Measurements from ENCODE around the gene SECISBP2.
A peak's percentile ranks its signal among the peaks of the same experiment; 100 is the strongest.
"Not testable (repeated sequence)": the region's sequence is repeated elsewhere in the genome, so short reads cannot be mapped to it uniquely, and the experiment has no call there.

SECISBP2 gene

GRCh38 chr9:89309608-89310474 lies 8.5 kb upstream of the SECISBP2 start:
- DNase-seq (ENCODE audit: low read depth), result no peak

GRCh38 chr9:89310475-89311345 lies 7.6 kb upstream of the SECISBP2 start, which contains the start of gene CKS2:
CKS2 (plus strand) TSS chr9:89311195; CDS start chr9:89311293, 98 bp downstream.
- peak; percentile 99 for DNase-seq (ENCODE audit: low read depth)

GRCh38 chr9:89311346-89312221 lies 6.7 kb upstream of the SECISBP2 start:
- DNase-seq (ENCODE audit: low read depth), result no peak

GRCh38 chr9:89312222-89312571 lies 6.1 kb upstream of the SECISBP2 start:
- DNase-seq (ENCODE audit: low read depth), result no peak

DNA sequence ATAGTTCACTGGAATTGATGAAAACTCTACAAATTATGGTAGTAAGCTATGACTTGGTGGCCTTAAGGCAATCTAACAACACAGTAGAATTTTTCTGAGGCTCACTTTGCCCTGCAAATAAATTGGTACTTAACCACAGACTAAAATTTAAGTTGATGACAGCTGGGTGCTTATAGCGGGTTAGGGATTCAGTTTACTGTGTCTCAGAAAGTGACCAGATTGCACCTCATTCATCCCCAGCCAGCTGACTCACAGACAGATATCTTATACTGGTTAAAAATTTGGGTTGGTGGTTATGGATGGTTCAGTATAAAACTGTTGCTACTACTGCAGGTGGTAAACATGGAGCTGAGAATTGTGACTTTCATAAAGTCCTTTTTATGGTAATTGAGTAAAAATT lies 4.5 kb upstream of the SECISBP2 start:
- no peak for DNase-seq (ENCODE audit: low read depth)

DNA sequence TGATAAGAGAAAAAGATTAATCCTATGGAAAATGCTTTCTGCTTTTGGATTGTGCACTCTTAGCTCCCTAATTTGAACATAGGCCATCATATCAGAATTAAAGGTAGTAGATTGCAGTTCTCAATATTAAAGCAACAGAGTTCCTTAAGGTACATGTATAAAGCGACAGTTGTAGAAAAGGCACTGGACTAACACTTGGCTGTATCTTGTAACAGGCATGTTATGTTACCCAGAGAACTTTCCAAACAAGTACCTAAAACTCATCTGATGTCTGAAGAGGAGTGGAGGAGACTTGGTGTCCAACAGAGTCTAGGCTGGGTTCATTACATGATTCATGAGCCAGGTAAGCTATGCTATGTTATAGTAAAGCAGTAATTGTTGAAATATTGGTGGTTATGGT lies 3.3 kb upstream of the SECISBP2 start:
- DNase-seq (ENCODE audit: low read depth), result no peak

- no peak for DNase-seq (ENCODE audit: low read depth)
Observed at GRCh38 chr9:89315482-89315881, 2.8 kb upstream of the SECISBP2 start.

DNA sequence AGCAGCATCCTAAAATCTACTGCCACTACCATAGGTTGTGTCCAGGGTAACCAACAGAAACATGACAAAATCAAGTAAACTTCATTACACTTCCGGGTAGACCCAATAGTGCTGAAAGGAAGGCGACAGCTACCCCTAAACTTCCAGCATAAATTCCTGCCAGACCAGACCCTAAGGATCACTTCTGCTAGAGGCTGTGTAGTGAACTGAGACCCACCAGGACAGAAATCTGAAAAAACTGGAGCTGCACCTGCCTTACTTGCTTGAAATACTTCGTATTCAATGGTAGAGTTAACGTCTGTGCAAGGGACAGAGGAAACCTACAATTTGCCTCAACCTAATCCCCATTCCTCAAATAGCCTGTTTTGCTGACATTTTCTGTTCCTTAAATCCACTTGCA lies 1.0 kb upstream of the SECISBP2 start:
- DNase-seq (ENCODE audit: low read depth), result no peak

DNA sequence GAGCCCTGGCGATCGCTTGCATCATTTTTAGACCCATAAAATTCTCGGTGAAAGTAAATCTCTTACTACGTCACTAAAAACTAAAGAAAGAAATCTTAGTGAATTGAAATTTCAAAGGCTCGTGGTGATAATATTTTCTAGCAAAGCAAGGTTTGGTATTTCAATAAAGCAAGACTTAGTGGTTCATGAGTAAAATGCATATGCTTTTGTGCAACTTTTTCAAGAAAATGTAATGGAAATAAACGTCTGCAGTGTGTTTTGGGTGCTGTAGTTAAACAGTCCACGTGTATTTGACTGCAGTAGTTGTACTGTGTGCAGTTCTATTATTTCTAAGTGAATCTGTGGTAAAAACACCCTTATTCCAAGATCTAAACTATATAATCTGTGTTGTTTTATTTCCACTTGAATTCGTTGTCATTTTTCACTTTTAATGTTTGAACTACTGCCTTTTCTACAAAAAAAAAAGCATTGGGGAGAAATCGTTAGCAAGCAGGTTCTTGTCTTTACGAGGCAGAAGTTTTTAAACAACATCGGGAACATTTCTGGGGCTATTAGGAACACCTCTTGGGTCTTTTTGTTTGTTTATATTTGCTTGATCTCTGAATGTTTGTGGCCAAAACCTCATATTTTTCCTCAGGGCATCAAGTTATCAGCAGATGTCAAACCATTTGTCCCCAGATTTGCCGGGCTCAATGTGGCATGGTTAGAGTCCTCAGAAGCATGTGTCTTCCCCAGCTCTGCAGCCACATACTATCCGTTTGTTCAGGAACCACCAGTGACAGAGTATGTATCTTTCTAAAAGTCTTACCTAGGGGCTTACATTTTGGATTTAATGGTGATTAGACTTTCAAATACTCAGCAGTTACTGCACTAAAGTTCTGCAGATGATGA lies 960 bp downstream of the SECISBP2 start:
- DNase-seq (ENCODE audit: low read depth), result no peak

GRCh38 chr9:89323390-89323789 lies 5.1 kb downstream of the SECISBP2 start:
- DNase-seq (ENCODE audit: low read depth), result no peak

GRCh38 chr9:89325733-89326132 lies 7.4 kb downstream of the SECISBP2 start:
- no peak for DNase-seq (ENCODE audit: low read depth)

DNA sequence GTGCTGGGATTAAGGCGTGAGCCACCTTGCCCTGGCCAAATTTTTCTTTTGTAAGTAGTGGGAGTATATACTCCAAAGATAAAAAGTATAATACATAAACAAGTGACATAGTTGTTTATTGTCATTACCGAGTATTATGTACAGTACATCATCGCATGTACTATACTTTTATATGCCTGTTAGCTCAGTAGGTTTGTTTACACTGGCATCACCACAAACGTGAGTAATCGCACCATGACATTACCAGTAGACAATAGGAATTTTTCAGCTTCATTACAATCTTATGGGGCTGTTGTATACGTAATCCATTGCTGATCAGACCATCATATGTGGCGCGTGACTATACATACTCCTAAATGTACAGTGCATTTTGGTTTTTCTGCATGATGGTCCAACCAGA lies 9.8 kb downstream of the SECISBP2 start:
- no peak for DNase-seq (ENCODE audit: low read depth)

DNA sequence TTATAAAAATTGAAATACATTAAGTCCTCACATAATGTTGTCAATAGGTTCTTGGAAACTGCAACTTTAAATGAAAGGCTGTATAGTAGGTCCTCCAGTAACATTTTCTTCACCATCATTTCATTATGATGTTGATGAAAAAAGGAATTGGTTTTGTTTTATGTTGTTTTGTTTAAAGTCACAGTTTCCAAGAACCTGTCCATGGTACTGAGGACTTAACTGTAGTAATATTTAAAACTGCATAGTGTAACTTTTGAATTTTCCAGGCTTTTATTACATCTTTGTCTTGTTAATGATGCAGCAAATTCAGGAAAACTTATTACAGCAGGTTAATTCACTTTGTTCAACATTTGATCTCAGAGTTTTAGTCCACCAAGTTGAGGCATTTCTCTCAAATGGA lies 11.6 kb downstream of the SECISBP2 start:
- DNase-seq (ENCODE audit: low read depth), result no peak

- no peak for DNase-seq (ENCODE audit: low read depth)
Observed at GRCh38 chr9:89330513-89330912, 12.2 kb downstream of the SECISBP2 start.

DNA sequence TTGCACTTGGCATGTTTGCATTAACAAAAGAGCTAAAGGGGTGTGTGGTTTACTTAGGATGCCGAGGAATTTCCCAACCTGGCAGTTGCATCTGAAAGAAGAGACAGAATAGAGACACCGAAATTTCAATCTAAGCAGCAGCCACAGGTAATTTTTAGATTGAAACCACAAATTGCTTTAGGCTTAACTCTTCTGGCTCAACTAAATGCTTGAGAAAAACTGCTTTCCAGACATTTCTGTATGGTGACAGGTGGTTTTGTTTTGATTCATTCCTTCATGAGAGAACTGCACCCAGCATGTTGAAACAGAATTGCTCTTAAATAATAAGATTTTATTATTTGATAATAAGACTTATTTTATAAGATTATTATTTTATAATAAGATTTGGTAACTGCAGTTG lies 21.5 kb downstream of the SECISBP2 start:
- DNase-seq (ENCODE audit: low read depth), result no peak

GRCh38 chr9:89340332-89340731 lies 22.0 kb downstream of the SECISBP2 start:
- no peak for DNase-seq (ENCODE audit: low read depth)

DNA sequence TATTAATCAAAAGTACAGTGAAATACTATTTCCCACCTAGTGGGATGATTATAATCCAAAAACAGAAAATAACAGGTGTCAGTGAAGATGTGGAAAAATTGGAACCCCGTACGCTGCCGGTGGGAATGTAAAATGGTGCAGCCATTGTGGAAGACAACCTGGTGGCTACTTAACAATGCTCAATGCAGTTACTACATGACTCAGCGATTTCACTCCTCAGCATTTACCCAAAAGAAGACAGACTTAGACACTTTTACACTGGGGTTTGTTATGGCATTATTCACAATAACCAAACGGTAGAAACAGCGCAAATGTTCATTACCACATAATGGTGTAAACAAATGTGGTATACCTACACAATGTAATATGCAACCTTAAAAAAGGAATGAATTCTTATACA lies 23.9 kb downstream of the SECISBP2 start:
- DNase-seq (ENCODE audit: low read depth), result no peak

- DNase-seq (ENCODE audit: low read depth), result no peak
Observed at GRCh38 chr9:89342948-89343347, 24.6 kb downstream of the SECISBP2 start.

GRCh38 chr9:89343812-89344211 lies 25.5 kb downstream of the SECISBP2 start:
- not testable (repeated sequence) for DNase-seq (ENCODE audit: low read depth)

DNA sequence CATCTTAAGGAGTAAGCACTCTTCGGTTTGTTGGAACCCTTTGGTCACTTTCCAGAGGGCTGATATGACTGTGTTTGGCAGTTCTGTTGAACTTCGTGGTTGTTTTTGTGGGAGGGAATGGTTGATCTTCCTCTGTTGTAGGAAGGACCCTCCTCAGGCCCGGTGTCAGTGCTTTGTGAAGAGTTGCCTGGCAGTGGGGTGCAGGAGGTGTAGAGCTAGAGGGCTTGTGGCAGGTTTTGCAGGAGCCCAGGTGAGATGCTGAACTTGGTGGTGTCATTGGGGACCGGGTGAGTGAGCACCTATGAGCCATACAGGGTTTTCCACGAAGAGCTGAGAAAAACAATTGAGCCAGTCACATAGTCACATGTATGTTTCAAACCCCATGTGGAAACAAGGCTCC lies 27.2 kb downstream of the SECISBP2 start:
- DNase-seq (ENCODE audit: low read depth), result no peak

DNA sequence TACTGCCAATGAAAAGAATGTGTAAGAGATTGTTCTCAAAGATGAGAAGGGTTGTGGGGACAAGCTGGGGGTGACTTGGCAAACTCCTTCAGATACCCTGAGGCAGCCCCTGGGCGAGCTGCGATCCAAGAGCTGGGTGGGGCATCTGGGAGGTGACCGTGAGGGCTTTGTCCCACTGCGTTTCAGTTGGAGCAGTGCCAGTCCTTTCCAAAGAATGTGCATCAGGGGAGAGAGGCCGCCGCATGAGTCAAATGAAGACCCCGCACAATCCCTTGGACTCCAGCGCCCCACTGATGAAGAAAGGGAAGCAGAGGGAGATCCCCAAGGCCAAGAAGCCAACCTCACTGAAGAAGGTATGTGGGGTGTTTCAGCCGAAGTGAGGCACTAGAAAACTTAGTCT lies 28.4 kb downstream of the SECISBP2 start:
- no peak for DNase-seq (ENCODE audit: low read depth)

Data from stimulated activated CD8-positive, alpha-beta memory T cell treated with anti-CD3 and anti-CD28 coated beads, Interleukin-7, amount 100 ng/mL, for 24 hours (primary cell).